M059J (cell line): ENCODE data around the gene RHEB. TPM values are rescaled to one million over a fixed set of nuclear protein-coding genes. Genes with fewer than 3 reads are reported as not detected.

Experiments used
- DNase-seq: peaks from one replicate; pipeline ENCODE4 v3.0.0-alpha.2; 2012; ENCODE audit warnings: low read depth
- total RNA-seq: library from RNA; depleted of rRNA; stranded (reverse); fragments of >200 nt; shearing (Covaris generic); gene quantifications from 2 replicates; pipeline ENCODE4 v1.2.3, GENCODE V29; 2014

RHEB gene
- total RNA-seq, 1 experiment from 2014 or later = 238 TPM

- DNase-seq = no peak
Observed at GRCh38 chr7:151432658-151433521, 86.8 kb downstream of the RHEB start.

- no peak for DNase-seq
Observed at GRCh38 chr7:151431768-151432311, 87.9 kb downstream of the RHEB start.

GRCh38 chr7:151431281-151431767 lies 88.4 kb downstream of the RHEB start:
- DNase-seq = no peak

GRCh38 chr7:151430391-151431205 lies 89.1 kb downstream of the RHEB start:
- DNase-seq = no peak

GRCh38 chr7:151429560-151430331 lies 89.9 kb downstream of the RHEB start:
- DNase-seq = peak; percentile 75

- no peak for DNase-seq
Observed at GRCh38 chr7:151429237-151429559, 90.5 kb downstream of the RHEB start.

GRCh38 chr7:151428378-151429236 lies 91.1 kb downstream of the RHEB start:
- peak; percentile 94 for DNase-seq

- no peak for DNase-seq
Observed at GRCh38 chr7:151427705-151428377, 91.9 kb downstream of the RHEB start.

GRCh38 chr7:151426904-151427704 lies 92.6 kb downstream of the RHEB start:
- no peak for DNase-seq

- DNase-seq = peak; percentile 98
Observed at GRCh38 chr7:151426441-151426903, 93.2 kb downstream of the RHEB start.

GRCh38 chr7:151425670-151426440 lies 93.8 kb downstream of the RHEB start:
- DNase-seq = peak; percentile 86

- peak; percentile 36 for DNase-seq
Observed at GRCh38 chr7:151424799-151425198, 94.9 kb downstream of the RHEB start.

GRCh38 chr7:151423936-151424335 lies 95.8 kb downstream of the RHEB start:
- DNase-seq = no peak

GRCh38 chr7:151423226-151423625 lies 96.5 kb downstream of the RHEB start:
- no peak for DNase-seq

GRCh38 chr7:151422212-151422611 lies 97.5 kb downstream of the RHEB start:
- no peak for DNase-seq

GRCh38 chr7:151420144-151420543 lies 99.6 kb downstream of the RHEB start:
- DNase-seq = no peak

GRCh38 chr7:151416941-151417315 lies 102.8 kb downstream of the RHEB start:
- no peak for DNase-seq
